K562 (cell line): Measurements from ENCODE around the gene MKRN2OS. TPM values are rescaled to one million over a fixed set of nuclear protein-coding genes. Genes with fewer than 3 reads are reported as not detected.

ENCODE experiments used
- ATAC-seq: fragments of 200-7000 bp; cut with Tn5 transposase; 3 replicates; pipeline ENCODE4 v1.9.1; 2020; ENCODE audit warnings: moderate library complexity
- BruUV-seq: library from RNA; stranded (reverse); fragments of 400-500 nt; replicated peaks from 2 replicates; lab custom pipeline; 2021; lab: Mats Ljungman, UMichigan
- CTCF ChIA-PET: fragments of 300-600 bp; formaldehyde crosslinking; extraction: SDS; loops from one replicate; lab custom pipeline; 2021; ENCODE audit warnings: low intra/inter-chr PET ratio; lab: Yijun Ruan, JAX
- POLR2A ChIA-PET: fragments of 300-600, 350-650 bp; sonication (Branson Sonifier 250); formaldehyde crosslinking; extraction: SDS; loops from one replicate; lab custom pipeline; 2021; ENCODE audit warnings: antibody characterized with exemption, inconsistent platforms; lab: Yijun Ruan, JAX
- DNase-seq, 4 experiments: peaks; one replicate each; pipeline versions ENCODE4 v3.0.0 to v3.0.0-alpha.2; 2011 to 2018; ENCODE audit warnings: low spot score in 3 of 4, mixed read lengths in 3 of 4; ENCODE audit errors: extremely low read depth in 1 of 4
- FAIRE-seq: peaks from 2 replicates; lab custom pipeline; 2011; peaks lifted over from hg19 to GRCh38; lab: Jason Lieb, UNC
- H2AFZ ChIP-seq: 2 replicates; pipeline ENCODE4 v1.6.0; 2011; ENCODE audit warnings: low read depth, low read length, control low read depth, inconsistent platforms
- H3K27ac ChIP-seq: fragments of 200-600 bp; 3 replicates; pipeline ENCODE4 v1.8.0; 2011; ENCODE audit warnings: low read depth, mild to moderate bottlenecking, control low read depth, inconsistent platforms, low read length, moderate library complexity, mixed read lengths; ENCODE audit errors: extremely low read depth
- H3K27me3 ChIP-seq, 2 experiments: fragments of 300-600 bp in 1 of 2; 2 replicates in 1 of 2; 3 replicates in 1 of 2; pipeline versions ENCODE4 v1.6.0 to v1.8.0; 2011; ENCODE audit warnings: inconsistent platforms in 2 of 2, low read length in 2 of 2, mild to moderate bottlenecking in 1 of 2, mixed read lengths in 1 of 2, moderate library complexity in 1 of 2; ENCODE audit not compliant: control insufficient read depth in 2 of 2, insufficient read depth in 2 of 2
- H3K36me3 ChIP-seq: fragments of 300-600 bp; 3 replicates; pipeline ENCODE4 v1.8.0; 2011; ENCODE audit warnings: mild to moderate bottlenecking, low read length, inconsistent platforms; ENCODE audit not compliant: control insufficient read depth, insufficient read depth
- H3K4me1 ChIP-seq, 2 experiments: fragments of 200-600 bp in 1 of 2; replicated peaks in 1 of 2; 2 replicates in 1 of 2; 3 replicates in 1 of 2; pipeline versions ENCODE4 v1.5.1 to v1.8.0; 2011; ENCODE audit warnings: inconsistent platforms in 2 of 2, low read length in 2 of 2, mild to moderate bottlenecking in 1 of 2, mixed read lengths in 1 of 2, moderate library complexity in 1 of 2; ENCODE audit not compliant: control insufficient read depth in 2 of 2, insufficient read depth in 2 of 2
- H3K4me2 ChIP-seq: 2 replicates; pipeline ENCODE4 v1.6.1; 2011; ENCODE audit warnings: low read length, control low read depth, inconsistent platforms, mixed read lengths; ENCODE audit not compliant: insufficient read depth
- H3K4me3 ChIP-seq: fragments of 200-600 bp; sonication (generic), shearing (Covaris generic); 2 replicates; pipeline ENCODE4 v1.5.1; 2016; ENCODE audit warnings: control low read depth, inconsistent platforms
- H3K79me2 ChIP-seq: fragments of 200-600 bp; 3 replicates; pipeline ENCODE4 v1.8.0; 2011; ENCODE audit warnings: low read length, inconsistent platforms; ENCODE audit not compliant: control insufficient read depth, insufficient read depth
- H3K9ac ChIP-seq, 2 experiments: 2 replicates each; pipeline versions ENCODE4 v1.6.0 to v1.6.1; 2011; ENCODE audit warnings: low read depth in 2 of 2, low read length in 2 of 2, control low read depth in 1 of 2, inconsistent platforms in 1 of 2, mild to moderate bottlenecking in 1 of 2, mixed read lengths in 1 of 2; ENCODE audit not compliant: insufficient read depth in 1 of 2
- H3K9me1 ChIP-seq: one replicate; pipeline ENCODE4 v1.6.0; 2011; ENCODE audit warnings: inconsistent platforms, mild to moderate bottlenecking, low read length, moderate library complexity; ENCODE audit not compliant: control insufficient read depth, insufficient read depth
- H3K9me3 ChIP-seq: replicated peaks from 2 replicates; pipeline ENCODE4 v1.5.1; 2011; ENCODE audit warnings: low read depth, low read length, inconsistent platforms; ENCODE audit not compliant: control insufficient read depth, insufficient read depth
- H4K20me1 ChIP-seq: replicated peaks from 2 replicates; pipeline ENCODE4 v1.6.1; 2011; ENCODE audit warnings: low read length, inconsistent platforms, mixed read lengths; ENCODE audit not compliant: control insufficient read depth, insufficient read depth
- ATF6 ChIP-seq: sonication (generic); formaldehyde crosslinking; IDR thresholded peaks from 2 replicates; pipeline ENCODE4 v1.4.0; 2020; ENCODE audit warnings: mild to moderate bottlenecking, missing genetic modification reagents
- CBFA2T3 ChIP-seq: fragments of 450-650 bp; IDR thresholded peaks from 2 replicates; pipeline ENCODE4 v1.6.1; 2017
- CREBBP ChIP-seq: IDR thresholded peaks from one replicate; pipeline ENCODE4 v1.6.1; 2012; ENCODE audit warnings: low read depth, mild to moderate bottlenecking, control low read depth, inconsistent platforms, low read length
- EP400 ChIP-seq: fragments of 450-650 bp; IDR thresholded peaks from 2 replicates; pipeline ENCODE4 v1.6.1; 2017; ENCODE audit warnings: antibody characterized with exemption, mild to moderate bottlenecking, moderate library complexity
- MAZ ChIP-seq, 2 experiments: fragments of 450-650 bp in 1 of 2; sonication (generic) in 1 of 2; formaldehyde crosslinking; IDR thresholded peaks in 1 of 2; conservative IDR thresholded peaks in 1 of 2; 2 replicates each; pipeline versions ENCODE4 v1.4.0 to v1.5.0; 2020; ENCODE audit warnings: mild to moderate bottlenecking in 1 of 2, missing genetic modification reagents in 1 of 2
- MIER1 ChIP-seq: fragments of 450-650 bp; IDR thresholded peaks from 2 replicates; pipeline ENCODE4 v1.6.1; 2016; ENCODE audit warnings: antibody characterized with exemption, mild to moderate bottlenecking, low read depth
- NR2C2 ChIP-seq, 2 experiments: fragments of 200-800 bp in 1 of 2; sonication (Bioruptor generic) in 1 of 2; sonication (generic) in 1 of 2; formaldehyde crosslinking in 1 of 2; IDR thresholded peaks; 2 replicates each; pipeline versions ENCODE4 v1.6.1 to v1.8.0; 2016 to 2022; ENCODE audit warnings: mild to moderate bottlenecking in 1 of 2, missing compliant biosample characterization in 1 of 2, missing genetic modification characterization in 1 of 2, missing genetic modification reagents in 1 of 2
- PRPF4 ChIP-seq: fragments of 200-400 bp; formaldehyde crosslinking; IDR thresholded peaks from one replicate; pipeline ENCODE4 v1.6.1; 2017; ENCODE audit warnings: low read length, low read depth, mild to moderate bottlenecking; ENCODE audit not compliant: insufficient read depth, poor library complexity, severe bottlenecking
- RBFOX2 ChIP-seq: fragments of 200-400 bp; formaldehyde crosslinking; IDR thresholded peaks from 2 replicates; pipeline ENCODE4 v1.6.1; 2017; ENCODE audit warnings: low read depth, mild to moderate bottlenecking, low read length, moderate library complexity
- SMAD3 ChIP-seq: fragments of 450-650 bp; formaldehyde crosslinking; conservative IDR thresholded peaks from 2 replicates; pipeline ENCODE4 v1.4.0; 2020; ENCODE audit warnings: mild to moderate bottlenecking
- TFAP4 ChIP-seq: sonication (generic); formaldehyde crosslinking; IDR thresholded peaks from 2 replicates; pipeline ENCODE4 v1.8.0; 2022; ENCODE audit warnings: missing genetic modification reagents, mild to moderate bottlenecking, moderate library complexity, borderline replicate concordance
- ZNF77 ChIP-seq: fragments of 250-450 bp; sonication (Bioruptor Pico); IDR thresholded peaks from 2 replicates; pipeline ENCODE4 v1.5.0; 2020
- WGBS: fragments of 100-300 bp; shearing (Covaris generic); methylation state at CpG from one replicate; pipeline ENCODE4 v1.1.6; 2016; ENCODE audit warnings: low coverage, mixed read lengths; ENCODE audit not compliant: insufficient coverage; ENCODE audit errors: missing lambda C conversion rate; 5-methylcytosine and 5-hydroxymethylcytosine counted together
- in situ Hi-C: fragments of 300-500 bp; cut with MboI; formaldehyde crosslinking; loops from 4 replicates; pipeline ENCODE4 v1.15.0; 2018; ENCODE audit warnings: inconsistent platforms, mixed read lengths
- intact Hi-C: fragments of 100-400 bp; cut with micrococcal nuclease; formaldehyde crosslinking; loops from 2 replicates; pipeline ENCODE4 v1.14.2; 2022
- polyA plus RNA-seq, 8 experiments: library from polyadenylated mRNA; depleted of rRNA in 4 of 8; stranded (reverse) in 5 of 8; unstranded in 3 of 8; fragments of >200 nt; fragmentation: Nextera tagmentation in 2 of 8; fragmentation: Illumina TruSeq in 1 of 8; extraction: Ambion mirVana in 2 of 8; extraction: Trizol in 1 of 8; gene quantifications; 2 replicates each; pipeline versions ENCODE4 v1.2.1 to v1.2.3, GENCODE V29; 2011 to 2014; ENCODE audit warnings: inconsistent platforms in 1 of 8, missing spikeins in 1 of 8
- total RNA-seq, 7 experiments: library from RNA; depleted of rRNA in 6 of 7; stranded (reverse); fragments of >200 nt in 6 of 7; fragmentation: Illumina TruSeq in 2 of 7; extraction: Trizol in 2 of 7; gene quantifications; 2 replicates each; pipeline versions ENCODE4 v1.2.1 to v1.2.3, GENCODE V29; 2011 to 2021; ENCODE audit warnings: low replicate concordance in 1 of 7

Gene MKRN2OS
- total and polyA plus RNA-seq, 9 of the 15 experiments (the other 6 are each of a cell fraction or from before 2014, with no cell fraction given), result 0.11 to 0.27 (median 0.17) TPM; not detected in 6

GRCh38 chr3:12569836-12570235, 24.5 kb upstream of the MKRN2OS start:
- no peak overlapping the region for H3K27ac ChIP-seq
- no peak overlapping the region for H3K4me3 ChIP-seq
- H3K36me3 ChIP-seq, result peaks cover 66% of the 10 kb centered on the region
- POLR2A ChIA-PET, result interaction anchor here (1.0 to 4.0 kb wide), 3 partner anchors 10 to 12 kb away, joined by 3 to 23 read pairs (median 5); no protein-coding TSS in a partner anchor
- no peaks in the 10 kb centered on the region for H3K27me3 ChIP-seq
- CTCF ChIA-PET, result no interaction called here
- BruUV-seq, result no TSS peak
- DNase-seq, result no peak
- no peaks in the 10 kb centered on the region for H3K4me1 ChIP-seq
- intact Hi-C loops, result no loop called here
- no peak for FAIRE-seq
- WGBS, result 92% methylated on average over 6 of the region's 6 CpGs
- no peaks in the 10 kb centered on the region for H3K9me1 ChIP-seq
- no peaks in the 10 kb centered on the region for H4K20me1 ChIP-seq
- peaks cover 39% of the 10 kb centered on the region for H3K79me2 ChIP-seq
- no peak for ATAC-seq
- no peak overlapping the region for H3K9ac ChIP-seq
- in situ Hi-C loops, result no loop called here
- H3K4me2 ChIP-seq, result no peak overlapping the region
- no peak overlapping the region for H2AFZ ChIP-seq
- TF ChIP-seq CBFA2T3, result 0 out of 2 replicates have a peak, but pooled peaks have one; percentile 3
- TF ChIP-seq SMAD3, result no peak
- peaks cover under 1% of the 10 kb centered on the region; the same call in 1 of the 2 replicates for H3K9me3 ChIP-seq

GRCh38 chr3:12568747-12569146, 23.4 kb upstream of the MKRN2OS start:
- ChIA-PET CTCF (no interaction called here), POLR2A (interaction anchor here (1.1 to 4.0 kb wide), 3 partner anchors 10 to 15 kb away, joined by 3 to 23 read pairs (median 4); no protein-coding TSS in a partner anchor)
- intact Hi-C loops (no loop called here), in situ Hi-C loops (no loop called here)
- 77% methylated on average over 3 of the region's 3 CpGs for WGBS
- ATAC-seq (no peak), FAIRE-seq (no peak), DNase-seq (no peak)
- peaks cover 4% of the 10 kb centered on the region; the same call in 1 of the 2 replicates for H3K9me3 ChIP-seq
- H3K4me1 ChIP-seq, result no peaks in the 10 kb centered on the region
- no peaks in the 10 kb centered on the region for H3K9me1 ChIP-seq
- H3K36me3 ChIP-seq, result peaks cover 60% of the 10 kb centered on the region
- H4K20me1 ChIP-seq, result no peaks in the 10 kb centered on the region
- peaks cover 49% of the 10 kb centered on the region for H3K79me2 ChIP-seq
- no peak overlapping the region for H3K9ac ChIP-seq
- no peaks in the 10 kb centered on the region for H3K27me3 ChIP-seq
- H3K27ac ChIP-seq, result no peak overlapping the region
- no TSS peak for BruUV-seq
- H3K4me3 ChIP-seq, result no peak overlapping the region
- no peak overlapping the region for H2AFZ ChIP-seq
- H3K4me2 ChIP-seq, result no peak overlapping the region
- TF ChIP-seq PRPF4, result no peak
- no peak for TF ChIP-seq RBFOX2
- no peak for TF ChIP-seq MAZ (CRISPR knock-in tag; conservative IDR thresholded peaks at IDR 0.05 in 1 of 2, IDR thresholded peaks at IDR 0.05 in 1 of 2)
- no peak for TF ChIP-seq ZNF77 (CRISPR knock-in tag)
- no peak for TF ChIP-seq ATF6 (CRISPR knock-in tag)
- TF ChIP-seq NR2C2 (CRISPR knock-in tag; IDR thresholded peaks at IDR 0.05), result no peak
- no peak for TF ChIP-seq NR2C2 (tag; IDR thresholded peaks at IDR 0.05)
- TF ChIP-seq TFAP4 (CRISPR knock-in tag), result no peak
- TF ChIP-seq CREBBP, result no peak
- no peak for TF ChIP-seq EP400
- TF ChIP-seq MIER1, result no peak
